Peyer's patch (tissue), 4 donors: ENCODE results near the gene CEMP1.

ENCODE experiments used
- POLR2A ChIP-seq, 2 donors: fragments of 450-650 bp; IDR thresholded peaks; one replicate each; pipeline ENCODE4 v1.5.1; 2017; ENCODE audit warnings: antibody characterized with exemption in 2 of 2, mild to moderate bottlenecking in 2 of 2, moderate library complexity in 2 of 2
- TF ChIP-seq, protein P1 (sequence below), 6 experiments: fragments of 450-650 bp in 4 of 6; fragments of 200-600 bp in 2 of 6; sonication (generic) in 1 of 6; IDR thresholded peaks; one replicate each; pipeline ENCODE4 v1.5.1; 2017 to 2019; ENCODE audit warnings: antibody characterized with exemption in 6 of 6, mild to moderate bottlenecking in 3 of 6, moderate library complexity in 1 of 6

DNA sequence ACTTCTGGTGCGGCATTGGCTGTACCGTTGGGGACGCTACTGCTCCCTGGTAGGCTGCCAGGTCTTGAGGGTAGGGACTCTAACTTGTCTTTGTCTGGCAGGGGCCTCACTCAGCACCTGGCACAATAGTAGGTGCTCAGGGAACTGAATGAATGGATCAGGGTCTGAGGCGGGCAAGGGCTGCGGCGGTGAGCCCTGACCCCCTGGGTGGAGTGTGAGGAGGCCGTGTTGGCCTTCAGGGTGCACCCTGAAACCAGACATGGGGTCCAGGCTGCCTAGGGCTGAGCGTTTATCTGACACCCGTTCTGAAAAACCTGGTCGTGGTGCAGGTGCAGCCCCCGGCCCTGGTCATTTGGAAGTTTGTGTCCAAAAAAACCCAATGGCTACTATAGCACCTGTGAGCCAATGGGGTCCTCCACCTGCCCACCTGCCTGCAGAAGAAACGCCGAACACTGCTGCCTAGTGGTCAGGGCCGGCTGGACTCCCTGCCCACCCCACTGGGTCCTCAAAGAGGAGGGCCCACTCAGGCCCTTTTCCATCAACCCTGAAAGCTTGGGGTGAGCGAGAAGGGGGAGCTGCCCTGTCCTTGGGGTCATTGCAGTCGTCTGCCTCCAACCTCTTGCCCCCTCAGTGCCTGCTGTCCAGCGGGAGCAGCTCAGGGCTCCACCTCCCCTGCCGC is 22.3 kb downstream of the CEMP1 start:
- TF ChIP-seq POLR2A (IDR thresholded peaks at IDR 0.05), result no peak
- TF ChIP-seq, protein P1, sequence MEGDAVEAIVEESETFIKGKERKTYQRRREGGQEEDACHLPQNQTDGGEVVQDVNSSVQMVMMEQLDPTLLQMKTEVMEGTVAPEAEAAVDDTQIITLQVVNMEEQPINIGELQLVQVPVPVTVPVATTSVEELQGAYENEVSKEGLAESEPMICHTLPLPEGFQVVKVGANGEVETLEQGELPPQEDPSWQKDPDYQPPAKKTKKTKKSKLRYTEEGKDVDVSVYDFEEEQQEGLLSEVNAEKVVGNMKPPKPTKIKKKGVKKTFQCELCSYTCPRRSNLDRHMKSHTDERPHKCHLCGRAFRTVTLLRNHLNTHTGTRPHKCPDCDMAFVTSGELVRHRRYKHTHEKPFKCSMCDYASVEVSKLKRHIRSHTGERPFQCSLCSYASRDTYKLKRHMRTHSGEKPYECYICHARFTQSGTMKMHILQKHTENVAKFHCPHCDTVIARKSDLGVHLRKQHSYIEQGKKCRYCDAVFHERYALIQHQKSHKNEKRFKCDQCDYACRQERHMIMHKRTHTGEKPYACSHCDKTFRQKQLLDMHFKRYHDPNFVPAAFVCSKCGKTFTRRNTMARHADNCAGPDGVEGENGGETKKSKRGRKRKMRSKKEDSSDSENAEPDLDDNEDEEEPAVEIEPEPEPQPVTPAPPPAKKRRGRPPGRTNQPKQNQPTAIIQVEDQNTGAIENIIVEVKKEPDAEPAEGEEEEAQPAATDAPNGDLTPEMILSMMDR (IDR thresholded peaks at IDR 0.05), result no peak
